GM13976 (cell line): ENCODE results near the gene E2F1.

Experiments
- DNase-seq: peaks from one replicate; pipeline ENCODE4 v3.0.0; 2012; ENCODE audit warnings: low spot score
- in situ Hi-C: fragments of 300-500 bp; cut with MboI; formaldehyde crosslinking; loops from one replicate; pipeline ENCODE4 v1.12.0; 2022; ENCODE audit warnings: low sequenced_read_pairs, mixed read lengths, inconsistent platforms; ENCODE audit not compliant: unreplicated experiment
- TF ChIP-seq, protein P1 (sequence below): IDR thresholded peaks from 2 replicates; pipeline ENCODE4 v1.5.1; 2012; ENCODE audit warnings: borderline replicate concordance, mild to moderate bottlenecking; ENCODE audit not compliant: insufficient read depth; ENCODE audit errors: extremely low read depth, missing control alignments, control extremely low read depth

E2F1 gene

DNA sequence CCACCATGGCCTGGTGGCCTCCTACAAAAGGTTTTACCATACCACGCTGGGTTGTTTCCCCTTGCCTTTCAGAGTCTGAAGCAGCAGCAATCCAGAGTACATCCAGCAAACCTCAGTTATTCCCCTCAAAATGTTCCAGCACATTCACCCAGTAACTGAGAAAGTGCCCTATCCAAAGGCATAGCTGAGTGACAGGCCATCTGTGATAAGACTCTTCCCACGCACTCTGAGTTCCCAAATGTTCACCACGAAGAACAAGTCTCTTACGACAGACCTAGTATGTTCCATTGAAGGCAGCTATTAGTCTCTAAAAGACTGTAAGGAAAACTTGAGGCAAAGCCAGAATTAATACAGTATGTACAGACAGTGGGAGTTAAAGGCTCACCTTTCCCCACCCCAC, 55.7 kb downstream of the E2F1 start:
- in situ Hi-C loops, result no loop called here
- TF ChIP-seq, protein P1, sequence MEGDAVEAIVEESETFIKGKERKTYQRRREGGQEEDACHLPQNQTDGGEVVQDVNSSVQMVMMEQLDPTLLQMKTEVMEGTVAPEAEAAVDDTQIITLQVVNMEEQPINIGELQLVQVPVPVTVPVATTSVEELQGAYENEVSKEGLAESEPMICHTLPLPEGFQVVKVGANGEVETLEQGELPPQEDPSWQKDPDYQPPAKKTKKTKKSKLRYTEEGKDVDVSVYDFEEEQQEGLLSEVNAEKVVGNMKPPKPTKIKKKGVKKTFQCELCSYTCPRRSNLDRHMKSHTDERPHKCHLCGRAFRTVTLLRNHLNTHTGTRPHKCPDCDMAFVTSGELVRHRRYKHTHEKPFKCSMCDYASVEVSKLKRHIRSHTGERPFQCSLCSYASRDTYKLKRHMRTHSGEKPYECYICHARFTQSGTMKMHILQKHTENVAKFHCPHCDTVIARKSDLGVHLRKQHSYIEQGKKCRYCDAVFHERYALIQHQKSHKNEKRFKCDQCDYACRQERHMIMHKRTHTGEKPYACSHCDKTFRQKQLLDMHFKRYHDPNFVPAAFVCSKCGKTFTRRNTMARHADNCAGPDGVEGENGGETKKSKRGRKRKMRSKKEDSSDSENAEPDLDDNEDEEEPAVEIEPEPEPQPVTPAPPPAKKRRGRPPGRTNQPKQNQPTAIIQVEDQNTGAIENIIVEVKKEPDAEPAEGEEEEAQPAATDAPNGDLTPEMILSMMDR, result no peak
- DNase-seq, result no peak

DNA sequence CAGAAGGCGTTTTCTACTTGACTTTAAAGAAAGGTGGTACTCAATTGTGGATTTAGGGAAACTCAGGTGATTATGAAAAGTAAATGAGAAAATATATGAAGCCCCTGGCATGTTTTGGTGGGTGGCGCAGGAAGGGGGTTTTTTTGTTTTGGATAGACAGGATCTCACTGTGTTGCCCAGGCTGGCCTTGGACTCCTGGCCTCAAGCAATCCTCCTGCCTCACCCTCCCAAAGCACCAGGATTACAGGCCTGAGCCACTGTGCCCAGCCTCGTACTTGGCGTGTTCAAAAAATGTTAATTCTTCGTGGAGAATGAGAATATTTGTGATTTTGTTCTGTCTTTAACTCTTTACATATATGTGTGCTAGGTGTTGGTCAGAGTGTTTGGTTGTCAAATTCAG, 56.2 kb downstream of the E2F1 start:
- no peak for DNase-seq
- in situ Hi-C loops, result no loop called here
- TF ChIP-seq, protein P1, result no peak

DNA sequence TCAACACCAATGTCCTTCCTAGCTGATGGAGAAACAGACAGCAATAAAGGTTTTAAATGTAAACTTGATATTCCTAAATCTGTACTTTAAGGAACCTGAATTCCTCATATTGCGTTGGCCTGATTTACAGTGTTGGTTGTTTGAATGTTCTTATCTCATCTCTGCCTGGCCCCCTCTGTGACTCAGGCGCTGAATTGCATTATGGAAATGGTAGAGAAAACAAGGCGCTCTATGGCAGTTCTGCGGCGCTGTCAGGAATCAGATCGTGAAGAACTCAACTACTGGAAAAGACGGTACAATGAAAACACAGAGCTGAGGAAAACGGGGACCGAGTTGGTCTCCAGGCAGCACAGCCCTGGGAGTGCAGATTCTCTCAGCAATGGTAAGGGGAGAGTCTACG, 56.7 kb downstream of the E2F1 start:
- in situ Hi-C loops, result no loop called here
- DNase-seq, result no peak
- TF ChIP-seq, protein P1, result no peak

DNA sequence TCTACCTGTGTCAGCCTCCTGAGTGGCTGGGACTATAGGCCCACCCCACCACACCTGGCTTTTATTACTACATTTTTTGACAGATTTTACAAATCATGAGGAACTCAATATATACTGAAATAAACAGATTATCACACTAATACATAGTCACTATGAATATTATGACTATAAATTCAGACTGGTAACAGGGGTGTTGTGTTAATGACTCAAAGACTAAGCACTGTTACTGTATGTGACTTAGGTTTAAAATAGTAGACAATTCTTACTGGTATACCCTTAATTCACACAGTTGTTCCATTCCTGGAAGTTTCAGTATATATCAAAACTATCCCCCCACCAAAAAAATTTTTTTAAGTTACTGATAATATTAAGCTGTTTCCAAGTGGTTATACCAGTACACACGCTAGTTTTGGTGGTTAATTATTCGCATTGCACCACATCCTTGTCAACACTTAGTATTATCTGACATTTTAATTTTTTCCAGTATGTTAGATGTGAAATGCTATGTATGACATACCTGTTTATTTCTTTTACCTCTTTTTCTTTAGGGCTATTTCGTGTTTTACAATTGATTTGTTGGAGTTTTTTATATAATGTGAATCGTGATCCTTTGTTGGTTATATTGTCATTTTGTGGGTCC, 58.5 kb downstream of the E2F1 start:
- in situ Hi-C loops, result no loop called here
- TF ChIP-seq, protein P1, result no peak
- no peak for DNase-seq

DNA sequence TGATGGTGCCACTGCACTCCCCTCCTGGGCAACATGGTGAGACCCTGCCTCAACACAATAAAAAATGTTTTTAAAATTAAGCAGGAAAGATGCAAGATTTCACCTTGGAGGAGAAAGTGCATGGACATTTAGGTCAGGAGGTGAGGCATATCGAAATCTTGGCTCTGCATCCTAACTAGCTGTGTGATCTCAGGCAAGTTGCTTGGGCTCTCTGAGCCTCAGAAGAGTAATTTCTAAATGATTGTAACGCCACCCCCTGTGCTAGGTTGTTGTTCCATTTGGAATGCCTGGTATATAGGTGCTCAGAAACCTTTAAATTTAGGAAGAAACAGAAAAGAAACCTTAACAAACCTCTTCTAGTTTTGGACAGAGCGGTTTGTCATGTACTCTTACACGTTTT, 60.0 kb downstream of the E2F1 start:
- in situ Hi-C loops, result no loop called here
- DNase-seq, result no peak
- TF ChIP-seq, protein P1, result no peak
